Esophagus (tissue), 2 donors: Measurements from ENCODE around the gene ATP9A. TPM values are rescaled to one million over a fixed set of nuclear protein-coding genes. Genes with fewer than 3 reads are reported as not detected.

ENCODE experiments used
- H3K27ac ChIP-seq, 2 donors: one replicate each; pipeline ENCODE4 v1.5.1; 2013; ENCODE audit warnings: low read depth in 2 of 2, mild to moderate bottlenecking in 2 of 2, inconsistent platforms in 1 of 2, low read length in 1 of 2, moderate library complexity in 1 of 2
- H3K27me3 ChIP-seq, 2 donors: one replicate each; pipeline ENCODE4 v1.6.1; 2013; ENCODE audit warnings: low read length in 2 of 2, control low read depth in 1 of 2, mild to moderate bottlenecking in 1 of 2; ENCODE audit not compliant: insufficient read depth in 2 of 2, control insufficient read depth in 1 of 2
- H3K36me3 ChIP-seq, 2 donors: one replicate each; pipeline ENCODE4 v1.6.1; 2013; ENCODE audit warnings: low read length in 1 of 2; ENCODE audit not compliant: control insufficient read depth in 2 of 2, insufficient read depth in 2 of 2
- H3K4me1 ChIP-seq, 2 donors: one replicate each; pipeline ENCODE4 v1.6.1; 2013; ENCODE audit warnings: low read length in 1 of 2; ENCODE audit not compliant: control insufficient read depth in 2 of 2, insufficient read depth in 2 of 2
- H3K4me3 ChIP-seq, 2 donors: one replicate each; pipeline ENCODE4 v1.5.1; 2013; ENCODE audit warnings: low read length in 2 of 2, mild to moderate bottlenecking in 2 of 2, low read depth in 1 of 2, moderate library complexity in 1 of 2
- H3K9me3 ChIP-seq, 2 donors: one replicate each; pipeline ENCODE4 v1.6.1; 2013; ENCODE audit warnings: mild to moderate bottlenecking in 2 of 2, low read depth in 1 of 2, low read length in 1 of 2, moderate library complexity in 1 of 2; ENCODE audit not compliant: control insufficient read depth in 2 of 2, insufficient read depth in 1 of 2
- WGBS, 2 donors: extraction: QIAGEN DNeasy Blood & Tissue Kit; methylation state at CpG; one replicate each; pipeline ENCODE4 v1.1.7; 2013; 5-methylcytosine and 5-hydroxymethylcytosine counted together
- polyA plus RNA-seq, 2 donors: library from polyadenylated mRNA; stranded (reverse); fragments of 200-250 nt; gene quantifications; one replicate each; pipeline ENCODE4 v1.2.3, GENCODE V29; 2013
- donor health status: healthy with polysubstance abuse.
- donor health status: Bipolar disorder and iron deficiency.

The ATP9A gene
- polyA plus RNA-seq, 2 donors = 5.0 to 7.5 TPM

DNA sequence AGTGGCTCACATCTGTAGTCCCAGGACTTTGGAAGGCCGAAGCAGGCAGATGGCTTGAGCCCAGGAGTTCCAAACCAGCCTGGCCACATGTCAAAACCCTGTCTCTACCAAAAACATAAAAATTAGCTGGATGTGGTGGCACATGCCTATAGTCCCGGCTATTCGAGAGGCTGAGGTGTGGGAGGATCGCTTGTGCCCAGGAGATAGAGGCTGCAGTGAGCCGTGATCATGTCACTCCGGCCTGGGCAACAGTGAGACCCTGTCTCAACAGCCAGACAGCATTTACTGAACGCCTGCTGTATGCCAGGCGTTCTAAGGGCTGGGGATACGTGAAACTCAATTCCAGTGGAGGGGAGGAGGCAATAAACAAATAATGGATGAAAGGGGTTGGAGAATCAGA, 69.9 kb downstream of the ATP9A start:
- Histone ChIP-seq H3K27me3 (no peaks in the 10 kb centered on the region), H3K4me1 (peaks cover 0 to 4% of the 10 kb centered on the region in 2 donors), H3K36me3 (peaks cover 0 to 4% of the 10 kb centered on the region in 2 donors), H3K9me3 (no peaks in the 10 kb centered on the region), H3K4me3 (no peak overlapping the region), H3K27ac (no peak overlapping the region)
- WGBS, 2 donors = 78 to 84% methylated on average over 9 of the region's 9 CpGs

GRCh38 chr20:51697096-51697826, 70.9 kb downstream of the ATP9A start:
- no peaks in the 10 kb centered on the region for H3K9me3 ChIP-seq
- no peaks in the 10 kb centered on the region for H3K27me3 ChIP-seq
- WGBS, 2 donors = 41 to 50% methylated on average over 8 of the region's 8 CpGs
- H3K4me1 ChIP-seq = peaks cover 0 to 4% of the 10 kb centered on the region in 2 donors
- H3K27ac ChIP-seq = no peak overlapping the region
- H3K4me3 ChIP-seq = no peak overlapping the region
- H3K36me3 ChIP-seq = peaks cover 0 to 7% of the 10 kb centered on the region in 2 donors

GRCh38 chr20:51696304-51697071, 71.7 kb downstream of the ATP9A start:
- WGBS, 2 donors = 23 to 33% methylated on average over 2 of the region's 2 CpGs
- no peaks in the 10 kb centered on the region for H3K9me3 ChIP-seq

DNA sequence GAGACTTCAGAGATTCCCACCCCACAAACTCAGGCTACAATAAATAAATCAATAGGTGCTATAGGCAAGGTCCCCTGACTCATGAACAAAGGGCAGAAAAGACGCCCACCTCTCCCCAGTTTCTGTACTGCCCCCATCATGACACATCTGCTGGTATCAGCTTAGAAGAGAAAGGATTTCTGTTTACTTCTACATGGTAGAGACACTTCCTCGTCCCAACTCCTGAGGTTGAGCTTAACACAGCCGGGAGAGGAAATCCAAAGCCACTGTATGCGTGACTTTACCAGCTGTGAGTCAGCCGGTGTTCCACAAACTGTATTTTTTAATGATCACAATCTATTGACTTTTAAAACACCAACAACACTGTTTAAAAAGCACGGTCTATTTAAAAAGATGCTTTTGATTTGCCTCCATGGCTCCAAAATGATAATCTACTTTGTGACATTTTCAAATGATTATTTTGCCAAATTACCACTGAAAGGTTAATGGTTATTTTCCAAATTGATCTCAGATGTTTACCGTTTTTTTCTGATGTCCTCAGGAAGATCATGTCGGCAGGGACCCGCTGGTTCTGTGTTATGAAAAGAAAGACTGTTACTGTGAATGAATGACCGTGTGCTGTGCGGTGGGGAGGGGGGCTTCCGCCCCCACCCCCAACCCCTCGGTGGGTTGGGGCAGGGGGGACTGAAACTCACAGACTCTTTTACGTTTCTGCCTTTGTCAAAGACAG, 72.5 kb downstream of the ATP9A start:
- WGBS, 2 donors = 15 to 30% methylated on average over 14 of the region's 14 CpGs
- Histone ChIP-seq H3K27ac (peak overlapping the region in 1 of 2 donors; percentile 64), H3K9me3 (no peaks in the 10 kb centered on the region), H3K36me3 (peaks cover 6 to 7% of the 10 kb centered on the region in 2 donors), H3K4me1 (peaks cover 0 to 4% of the 10 kb centered on the region in 2 donors), H3K4me3 (no peak overlapping the region), H3K27me3 (no peaks in the 10 kb centered on the region)

More at GRCh38 chr20:51696304-51697071, 71.7 kb downstream of the ATP9A start:
- no peak overlapping the region for H3K4me3 ChIP-seq
- no peaks in the 10 kb centered on the region for H3K27me3 ChIP-seq
- peak overlapping the region; percentile 15 to 64 for H3K27ac ChIP-seq
- H3K4me1 ChIP-seq = peaks cover 0 to 4% of the 10 kb centered on the region in 2 donors
- peaks cover 3 to 7% of the 10 kb centered on the region in 2 donors for H3K36me3 ChIP-seq

DNA sequence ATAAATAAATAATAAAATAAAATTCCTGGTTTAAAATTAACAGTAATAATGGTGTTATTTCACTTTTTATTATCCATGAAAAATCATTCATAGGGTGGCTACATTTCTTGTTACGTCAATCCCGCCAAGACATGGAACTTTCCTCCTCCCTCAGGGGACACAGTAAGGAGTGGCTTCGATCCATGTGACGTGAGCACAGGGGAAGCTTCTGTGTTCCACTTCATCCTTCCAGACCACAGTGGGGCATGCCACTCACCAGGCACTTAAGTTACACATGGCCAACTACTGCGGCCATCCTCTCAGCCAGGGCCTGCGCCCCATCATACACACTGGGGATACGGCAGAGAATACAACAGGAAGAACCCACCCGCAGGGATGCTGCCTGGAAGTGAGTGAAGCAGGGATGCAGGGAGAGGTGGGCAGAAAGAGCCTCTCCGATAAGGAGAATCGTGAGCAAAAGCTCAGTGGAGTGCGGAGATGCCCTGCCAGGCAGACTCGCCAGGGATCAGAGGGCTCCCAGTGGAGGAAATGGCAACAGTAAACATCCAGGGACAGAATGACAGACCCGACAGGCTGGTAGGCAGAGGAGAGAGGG, 75.3 kb downstream of the ATP9A start:
- Histone ChIP-seq H3K9me3 (no peaks in the 10 kb centered on the region), H3K4me3 (no peak overlapping the region), H3K36me3 (peaks cover 6 to 7% of the 10 kb centered on the region in 2 donors), H3K4me1 (peaks cover 0 to 4% of the 10 kb centered on the region in 2 donors), H3K27ac (no peak overlapping the region), H3K27me3 (no peaks in the 10 kb centered on the region)
- 91 to 95% methylated on average over 13 of the region's 13 CpGs for WGBS, 2 donors

DNA sequence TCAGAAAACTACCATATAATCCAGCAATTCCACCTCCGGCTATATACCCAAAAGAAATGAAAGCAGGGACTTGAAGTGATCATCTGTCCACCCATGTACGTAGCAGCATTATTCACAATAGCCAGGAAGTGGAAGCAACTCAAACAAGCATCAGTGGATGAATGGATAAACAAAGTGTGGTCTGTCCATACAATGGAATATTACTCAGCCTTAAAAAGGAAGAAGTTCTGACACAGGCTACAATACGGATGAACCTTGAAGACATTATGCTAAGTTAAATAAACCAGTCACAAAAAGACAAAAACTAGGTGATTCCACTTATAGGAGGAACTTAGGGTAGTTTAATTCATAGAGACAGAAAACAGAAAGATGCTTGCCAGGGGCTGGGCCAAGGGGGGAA, 76.5 kb downstream of the ATP9A start:
- 94 to 99% methylated on average over 3 of the region's 3 CpGs for WGBS, 2 donors
- Histone ChIP-seq H3K4me1 (peaks cover 0 to 2% of the 10 kb centered on the region in 2 donors), H3K27me3 (no peaks in the 10 kb centered on the region), H3K9me3 (no peaks in the 10 kb centered on the region), H3K36me3 (peaks cover 6 to 7% of the 10 kb centered on the region in 2 donors), H3K27ac (no peak overlapping the region), H3K4me3 (no peak overlapping the region)

DNA sequence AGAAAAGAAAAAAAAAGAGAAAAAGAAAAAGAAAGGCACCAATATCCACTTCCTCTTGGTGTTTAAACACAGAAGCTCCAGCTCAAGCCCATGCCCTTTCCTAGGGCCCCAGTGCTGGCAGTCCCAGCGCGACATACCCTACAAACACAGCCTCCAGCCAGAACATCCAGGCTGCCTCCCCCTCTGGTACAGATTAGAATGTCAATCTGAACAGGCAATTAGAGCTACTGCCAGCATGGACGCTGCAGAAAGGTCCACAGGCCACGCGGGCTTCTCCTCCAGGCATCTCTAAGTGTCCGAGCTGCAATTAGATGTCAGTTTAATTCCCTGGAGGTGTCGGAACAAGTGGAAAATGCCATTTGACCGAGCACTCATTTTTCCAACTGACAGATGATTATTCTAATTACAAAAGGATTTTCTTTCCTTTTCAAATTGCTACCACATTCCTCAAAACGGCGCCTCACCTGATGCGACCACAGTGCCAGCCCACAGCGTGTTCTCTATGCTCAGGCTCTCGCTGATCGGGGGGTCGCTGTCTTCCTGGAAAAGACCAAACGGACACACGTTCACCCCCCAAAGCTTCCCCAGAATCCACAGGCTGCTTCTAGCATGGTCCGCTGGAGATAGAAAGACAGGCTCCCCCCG, 79.5 kb downstream of the ATP9A start:
- peaks cover 5 to 6% of the 10 kb centered on the region in 2 donors for H3K36me3 ChIP-seq
- WGBS, 2 donors = 82 to 86% methylated on average over 19 of the region's 19 CpGs

DNA sequence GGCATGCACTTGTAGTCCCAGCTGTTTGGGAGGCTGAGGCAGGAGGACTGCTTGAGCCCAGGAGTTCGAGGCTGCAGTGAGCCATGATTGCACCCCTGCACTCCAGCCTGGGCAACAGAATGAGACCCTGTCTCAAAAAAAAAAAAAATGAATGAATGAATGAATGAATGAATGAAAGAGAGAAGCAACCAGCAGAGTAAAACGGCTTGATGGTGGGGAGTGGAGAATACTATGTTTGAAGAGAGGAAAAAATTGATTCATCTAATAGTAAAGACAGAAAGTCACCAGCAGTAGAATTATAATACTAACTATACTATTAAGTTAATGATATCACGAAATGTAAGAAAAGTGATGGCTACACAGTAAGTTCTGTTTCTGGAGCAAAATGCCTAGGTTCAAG, 80.6 kb downstream of the ATP9A start:
- Histone ChIP-seq H3K27me3 (no peaks in the 10 kb centered on the region), H3K9me3 (no peaks in the 10 kb centered on the region), H3K36me3 (peaks cover 0 to 6% of the 10 kb centered on the region in 2 donors), H3K4me1 (no peaks in the 10 kb centered on the region), H3K27ac (peak overlapping the region in 1 of 2 donors; percentile 44), H3K4me3 (no peak overlapping the region)
- 77 to 88% methylated on average over 3 of the region's 3 CpGs for WGBS, 2 donors

More for the DNA sequence above, 79.5 kb downstream of the ATP9A start:
- Histone ChIP-seq H3K4me3 (no peak overlapping the region), H3K4me1 (no peaks in the 10 kb centered on the region), H3K27me3 (no peaks in the 10 kb centered on the region), H3K9me3 (no peaks in the 10 kb centered on the region), H3K27ac (no peak overlapping the region)

DNA sequence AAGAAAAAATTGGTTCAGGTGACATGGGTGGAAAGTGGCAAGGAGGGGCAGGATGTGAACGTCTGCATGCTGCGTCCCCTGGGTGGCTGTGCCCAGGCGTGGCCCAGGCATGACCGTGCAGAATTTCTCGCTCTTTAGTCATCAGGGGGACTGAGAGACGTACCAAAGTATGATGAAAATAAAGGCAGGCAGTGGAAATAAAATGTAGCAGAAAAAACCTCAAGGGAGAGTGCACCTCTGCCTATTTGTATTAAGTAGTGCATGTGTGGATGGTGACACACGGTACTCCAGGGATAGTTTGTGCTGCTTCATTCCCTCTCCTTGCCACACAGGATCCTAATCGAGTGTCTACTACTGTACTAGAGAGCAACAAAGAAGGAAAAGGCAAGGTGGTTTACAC, 81.1 kb downstream of the ATP9A start:
- no peaks in the 10 kb centered on the region for H3K4me1 ChIP-seq
- H3K4me3 ChIP-seq = no peak overlapping the region
- WGBS, 2 donors = 47 to 68% methylated on average over 8 of the region's 8 CpGs
- H3K27me3 ChIP-seq = no peaks in the 10 kb centered on the region
- no peaks in the 10 kb centered on the region for H3K9me3 ChIP-seq
- H3K27ac ChIP-seq = peak overlapping the region in 1 of 2 donors; percentile 44
- peaks cover 0 to 5% of the 10 kb centered on the region in 2 donors for H3K36me3 ChIP-seq
